B cell (primary cell): Measurements from ENCODE around the gene GTF3A. TPM values are rescaled to one million over a fixed set of nuclear protein-coding genes. Genes with fewer than 3 reads are reported as not detected.

ENCODE experiments used
- ATAC-seq: fragments of 200-7000 bp; cut with Tn5 transposase; one replicate; pipeline ENCODE4 v1.10.0; 2021; ENCODE audit warnings: low read depth, mild to moderate bottlenecking, moderate number of reproducible peaks, moderate library complexity
- CTCF ChIA-PET: fragments of 350-600 bp; sonication (Branson Sonifier 250); formaldehyde crosslinking; loops from one replicate; lab custom pipeline; 2021; ENCODE audit warnings: antibody characterized with exemption, inconsistent platforms; lab: Charles Lee
- POLR2A ChIA-PET: fragments of 350-600 bp; sonication (Branson Sonifier 250); formaldehyde crosslinking; loops from one replicate; lab custom pipeline; 2021; ENCODE audit warnings: antibody characterized with exemption; lab: Charles Lee
- DNase-seq: peaks from one replicate; pipeline ENCODE4 v3.0.0; 2013
- H2AFZ ChIP-seq: 2 replicates; pipeline ENCODE4 v1.6.1; 2012; ENCODE audit warnings: mild to moderate bottlenecking, low read depth, low read length; ENCODE audit not compliant: insufficient read depth, poor library complexity, severe bottlenecking
- H3K27ac ChIP-seq, 2 donors: 1 replicate in 1 of 2; 2 replicates in 1 of 2; pipeline ENCODE4 v1.5.1; 2012 to 2013; ENCODE audit warnings: low read length in 2 of 2, mild to moderate bottlenecking in 2 of 2, moderate library complexity in 1 of 2
- H3K27me3 ChIP-seq, 4 experiments: fragments of 200-600 bp in 1 of 4; sonication (generic) in 1 of 4; replicated peaks in 1 of 4; 1 replicate in 2 of 4; 2 replicates in 2 of 4; pipeline versions ENCODE4 v1.6.1 to v1.7.0; 2013 to 2016; ENCODE audit warnings: low read length in 3 of 4, mild to moderate bottlenecking in 2 of 4, mixed read lengths in 1 of 4, moderate library complexity in 1 of 4; ENCODE audit not compliant: insufficient read depth in 4 of 4, control insufficient read depth in 3 of 4; ENCODE audit errors: control extremely low read depth in 1 of 4
- H3K36me3 ChIP-seq, 2 experiments: replicated peaks in 1 of 2; 1 replicate in 1 of 2; 2 replicates in 1 of 2; pipeline versions ENCODE4 v1.6.1 to v1.7.1; 2013; ENCODE audit warnings: low read length in 1 of 2; ENCODE audit not compliant: insufficient read depth in 2 of 2, control insufficient read depth in 1 of 2; ENCODE audit errors: control extremely low read depth in 1 of 2, extremely low read depth in 1 of 2
- H3K4me1 ChIP-seq, 2 donors: fragments of 200-600 bp in 1 of 2; sonication (generic) in 1 of 2; 1 replicate in 1 of 2; 2 replicates in 1 of 2; pipeline versions ENCODE4 v1.5.1 to v1.6.1; 2013 to 2017; ENCODE audit warnings: low read length in 2 of 2; ENCODE audit not compliant: control insufficient read depth in 2 of 2, insufficient read depth in 2 of 2
- H3K4me2 ChIP-seq: replicated peaks from 2 replicates; pipeline ENCODE3; 2012; ENCODE audit warnings: mild to moderate bottlenecking, low read depth, low read length; ENCODE audit not compliant: poor library complexity, severe bottlenecking
- H3K4me3 ChIP-seq, 5 experiments: fragments of 200-600 bp in 1 of 5; sonication (generic) in 1 of 5; 1 replicate in 3 of 5; 2 replicates in 2 of 5; pipeline versions ENCODE4 v1.5.1 to v1.7.0; 2011 to 2016; ENCODE audit warnings: low read length in 4 of 5, mild to moderate bottlenecking in 4 of 5, low read depth in 2 of 5, control low read depth in 1 of 5, moderate library complexity in 1 of 5; ENCODE audit not compliant: insufficient read depth in 1 of 5; ENCODE audit errors: control extremely low read depth in 1 of 5, extremely low read depth in 1 of 5
- H3K79me2 ChIP-seq: fragments of 200-600 bp; sonication (generic); one replicate; pipeline ENCODE4 v1.6.0; 2016; ENCODE audit warnings: low read length; ENCODE audit not compliant: control insufficient read depth, insufficient read depth
- H3K9ac ChIP-seq: fragments of 200-600 bp; sonication (generic); 2 replicates; pipeline ENCODE4 v1.6.1; 2017; ENCODE audit warnings: mild to moderate bottlenecking, low read length, moderate library complexity
- H3K9me3 ChIP-seq, 3 donors: one replicate each; pipeline versions ENCODE4 v1.6.1 to v1.7.1; 2013; ENCODE audit warnings: low read length in 2 of 3; ENCODE audit not compliant: control insufficient read depth in 2 of 3, insufficient read depth in 1 of 3; ENCODE audit errors: control extremely low read depth in 1 of 3
- H4K20me1 ChIP-seq: 2 replicates; pipeline ENCODE4 v1.6.0; 2012; ENCODE audit warnings: mild to moderate bottlenecking, low read length; ENCODE audit not compliant: insufficient read depth, control insufficient read depth, poor library complexity, severe bottlenecking
- H3K27ac Mint-ChIP-seq: one replicate; pipeline ENCODE4 v1.8.0; 2021; ENCODE audit warnings: mixed read lengths
- H3K27me3 Mint-ChIP-seq: one replicate; pipeline ENCODE4 v1.8.0; 2021; ENCODE audit warnings: mixed read lengths
- H3K4me1 Mint-ChIP-seq: one replicate; pipeline ENCODE4 v1.8.0; 2021; ENCODE audit warnings: mixed read lengths
- H3K4me3 Mint-ChIP-seq: one replicate; pipeline ENCODE4 v1.8.0; 2021; ENCODE audit warnings: mixed read lengths
- H3K9me3 Mint-ChIP-seq: one replicate; pipeline ENCODE4 v1.8.0; 2022; ENCODE audit warnings: mixed read lengths; ENCODE audit not compliant: insufficient read depth
- CTCF ChIP-seq: fragments of 200-600 bp; IDR thresholded peaks from one replicate; pipeline ENCODE4 v1.8.0; 2022; ENCODE audit warnings: antibody characterized with exemption, mild to moderate bottlenecking
- EZH2 ChIP-seq: IDR thresholded peaks from 2 replicates; pipeline ENCODE4 v1.6.1; 2012; ENCODE audit warnings: borderline replicate concordance, low read depth, mild to moderate bottlenecking, moderate library complexity, low read length; ENCODE audit not compliant: insufficient read depth, poor library complexity, severe bottlenecking
- WGBS: methylation state at CpG from one replicate; pipeline ENCODE4 v1.1.5; 2013; ENCODE audit warnings: missing lambda C conversion rate; ENCODE audit not compliant: insufficient coverage; 5-methylcytosine and 5-hydroxymethylcytosine counted together
- intact Hi-C: fragments of 100-400 bp; cut with micrococcal nuclease; formaldehyde crosslinking; loops from one replicate; pipeline ENCODE4 v1.10.0; 2022
- polyA plus RNA-seq: library from polyadenylated mRNA; depleted of rRNA; stranded (reverse); fragments of >200 nt; gene quantifications from 2 replicates; pipeline ENCODE4 v1.2.3, GENCODE V29; 2012
- total RNA-seq, 2 donors: library from RNA; stranded (reverse); fragments of 120-200 nt in 1 of 2; gene quantifications; 1 replicate in 1 of 2; 2 replicates in 1 of 2; pipeline versions ENCODE4 v1.2.3 to v1.2.4, GENCODE V29; 2013 to 2022

Gene GTF3A
- total and polyA plus RNA-seq, 2 donors (not counting 1 experiment from before 2014, with no cell fraction given), result 122 to 169 TPM

- intact Hi-C loops, result no loop called here
- ChIA-PET POLR2A (no interaction called here), CTCF (no interaction called here)
- DNase-seq, result no peak
- 100% methylated on average over 2 of the region's 2 CpGs for WGBS
- ATAC-seq, result no peak
- Histone ChIP-seq H3K4me3 (no peak overlapping the region), H2AFZ (no peak overlapping the region), H4K20me1 (no peaks in the 10 kb centered on the region), H3K27me3 (no peaks in the 10 kb centered on the region), H3K9ac (no peak overlapping the region), H3K79me2 (no peaks in the 10 kb centered on the region), H3K4me2 (no peak overlapping the region), H3K9me3 (no peaks in the 10 kb centered on the region), H3K27ac (no peak overlapping the region), H3K36me3 (no peaks in the 10 kb centered on the region), H3K4me1 (peaks cover 5 to 8% of the 10 kb centered on the region in 2 donors)
- no peaks in the 10 kb centered on the region for H3K9me3 Mint-ChIP-seq
- no peak for TF ChIP-seq CTCF
- no peak for TF ChIP-seq EZH2
- H3K4me3 Mint-ChIP-seq, result no peak overlapping the region
- H3K27ac Mint-ChIP-seq, result no peak overlapping the region
- no peaks in the 10 kb centered on the region for H3K27me3 Mint-ChIP-seq
- peaks cover 9% of the 10 kb centered on the region for H3K4me1 Mint-ChIP-seq
Measured at GRCh38 chr13:27472441-27472840, 48.0 kb downstream of the GTF3A start.

- Histone ChIP-seq H4K20me1 (no peaks in the 10 kb centered on the region), H3K36me3 (no peaks in the 10 kb centered on the region), H3K9ac (no peak overlapping the region), H3K27me3 (no peaks in the 10 kb centered on the region), H2AFZ (no peak overlapping the region), H3K27ac (no peak overlapping the region), H3K4me1 (peaks cover 8 to 13% of the 10 kb centered on the region in 2 donors), H3K4me3 (no peak overlapping the region), H3K79me2 (no peaks in the 10 kb centered on the region), H3K9me3 (no peaks in the 10 kb centered on the region), H3K4me2 (no peak overlapping the region)
- H3K4me1 Mint-ChIP-seq, result peaks cover 14% of the 10 kb centered on the region
- DNase-seq (no peak), ATAC-seq (no peak)
- H3K27me3 Mint-ChIP-seq, result no peaks in the 10 kb centered on the region
- POLR2A ChIA-PET, result no interaction called here
- TF ChIP-seq CTCF (no peak), EZH2 (no peak)
- intact Hi-C loops, result no loop called here
- no peak overlapping the region for H3K27ac Mint-ChIP-seq
- no peak overlapping the region for H3K4me3 Mint-ChIP-seq
- CTCF ChIA-PET, result no interaction called here
- H3K9me3 Mint-ChIP-seq, result no peaks in the 10 kb centered on the region
- WGBS, result 44% methylated on average over 3 of the region's 3 CpGs
Measured at GRCh38 chr13:27472941-27473340, 48.5 kb downstream of the GTF3A start.
